K562 (cell line): ENCODE data around the gene ETHE1. TPM values are rescaled to one million over a fixed set of nuclear protein-coding genes. Genes with fewer than 3 reads are reported as not detected.

ENCODE experiments used
- BHLHE40 ChIP-seq: IDR thresholded peaks from 2 replicates; pipeline ENCODE4 v1.6.1; 2011; ENCODE audit warnings: low read length, improper control_type of control experiment
- CGGBP1 ChIP-seq: fragments of 250-450 bp; sonication (Bioruptor Pico); IDR thresholded peaks from 2 replicates; pipeline ENCODE4 v1.9.0; 2021; ENCODE audit warnings: mild to moderate bottlenecking
- FOXO4 ChIP-seq: fragments of 450-650 bp; formaldehyde crosslinking; IDR thresholded peaks from 2 replicates; pipeline ENCODE4 v1.4.0; 2020; ENCODE audit warnings: mild to moderate bottlenecking, moderate library complexity
- GTF2A2 ChIP-seq: IDR thresholded peaks from 2 replicates; pipeline ENCODE4 v1.6.1; 2016; ENCODE audit warnings: mild to moderate bottlenecking, missing genetic modification characterization, missing compliant biosample characterization
- IRF1 ChIP-seq: sonication (generic); formaldehyde crosslinking; IDR thresholded peaks from 2 replicates; pipeline ENCODE4 v1.8.0; 2022; ENCODE audit warnings: missing genetic modification reagents, mild to moderate bottlenecking, borderline replicate concordance
- LCOR ChIP-seq: sonication (generic); formaldehyde crosslinking; IDR thresholded peaks from 2 replicates; pipeline ENCODE4 v1.8.0; 2022; ENCODE audit warnings: mild to moderate bottlenecking, missing genetic modification reagents
- MBD1 ChIP-seq: fragments of 250-450 bp; sonication (Bioruptor Pico); IDR thresholded peaks from 2 replicates; pipeline ENCODE4 v1.8.0; 2022; ENCODE audit warnings: inconsistent platforms
- MYBL2 ChIP-seq, 2 experiments: fragments of 450-650 bp in 1 of 2; sonication (generic) in 1 of 2; formaldehyde crosslinking in 1 of 2; IDR thresholded peaks; 2 replicates each; pipeline versions ENCODE4 v1.6.1 to v1.8.1; 2017 to 2022; ENCODE audit warnings: borderline replicate concordance in 1 of 2, inconsistent platforms in 1 of 2, low read depth in 1 of 2, mild to moderate bottlenecking in 1 of 2, missing genetic modification reagents in 1 of 2, moderate library complexity in 1 of 2
- NONO ChIP-seq, 2 experiments: fragments of 200-400 bp in 1 of 2; fragments of 450-650 bp in 1 of 2; formaldehyde crosslinking in 1 of 2; IDR thresholded peaks; 2 replicates each; pipeline ENCODE4 v1.6.1; 2017; ENCODE audit warnings: low read depth in 2 of 2, mild to moderate bottlenecking in 2 of 2, moderate library complexity in 2 of 2, low read length in 1 of 2
- RAD21 ChIP-seq, 2 experiments: fragments of 250-450 bp in 1 of 2; fragments of 450-650 bp in 1 of 2; sonication (Bioruptor Pico) in 1 of 2; formaldehyde crosslinking in 1 of 2; IDR thresholded peaks in 1 of 2; conservative IDR thresholded peaks in 1 of 2; 2 replicates each; pipeline versions ENCODE4 v1.4.0 to v1.8.0; 2020 to 2022; ENCODE audit warnings: mild to moderate bottlenecking in 2 of 2, moderate library complexity in 1 of 2
- SRF ChIP-seq, 2 experiments: fragments of 250-450, 450-650 bp in 1 of 2; sonication (Bioruptor Pico) in 1 of 2; sonication (generic) in 1 of 2; formaldehyde crosslinking; IDR thresholded peaks; 2 replicates each; pipeline versions ENCODE4 v1.5.0 to v1.5.1; 2020 to 2022; ENCODE audit warnings: mild to moderate bottlenecking in 1 of 2, missing genetic modification reagents in 1 of 2
- SUPT5H ChIP-seq: fragments of 450-650 bp; IDR thresholded peaks from 2 replicates; pipeline ENCODE4 v1.6.1; 2016
- TFAP4 ChIP-seq: sonication (generic); formaldehyde crosslinking; IDR thresholded peaks from 2 replicates; pipeline ENCODE4 v1.8.0; 2022; ENCODE audit warnings: missing genetic modification reagents, mild to moderate bottlenecking, moderate library complexity, borderline replicate concordance
- ZBTB26 ChIP-seq: fragments of 450-650 bp; formaldehyde crosslinking; IDR thresholded peaks from 2 replicates; pipeline ENCODE4 v1.4.0; 2022; ENCODE audit warnings: missing genetic modification characterization
- ZNF449 ChIP-seq: fragments of 250-450 bp; sonication (Bioruptor Pico); IDR thresholded peaks from 2 replicates; pipeline ENCODE4 v1.8.0; 2022; ENCODE audit warnings: moderate library complexity, mild to moderate bottlenecking, inconsistent platforms
- ZNF57 ChIP-seq: fragments of 450-650 bp; formaldehyde crosslinking; IDR thresholded peaks from 2 replicates; pipeline ENCODE4 v1.4.0; 2020; ENCODE audit warnings: mild to moderate bottlenecking, moderate library complexity
- ZNF668 ChIP-seq: fragments of 250-450 bp; sonication (Bioruptor Pico); IDR thresholded peaks from 2 replicates; pipeline ENCODE4 v1.8.0; 2022; ENCODE audit warnings: mild to moderate bottlenecking, inconsistent platforms
- polyA plus RNA-seq, 8 experiments: library from polyadenylated mRNA; depleted of rRNA in 4 of 8; stranded (reverse) in 5 of 8; unstranded in 3 of 8; fragments of >200 nt; fragmentation: Nextera tagmentation in 2 of 8; fragmentation: Illumina TruSeq in 1 of 8; extraction: Ambion mirVana in 2 of 8; extraction: Trizol in 1 of 8; gene quantifications; 2 replicates each; pipeline versions ENCODE4 v1.2.1 to v1.2.3, GENCODE V29; 2011 to 2014; ENCODE audit warnings: inconsistent platforms in 1 of 8, missing spikeins in 1 of 8
- total RNA-seq, 7 experiments: library from RNA; depleted of rRNA in 6 of 7; stranded (reverse); fragments of >200 nt in 6 of 7; fragmentation: Illumina TruSeq in 2 of 7; extraction: Trizol in 2 of 7; gene quantifications; 2 replicates each; pipeline versions ENCODE4 v1.2.1 to v1.2.3, GENCODE V29; 2011 to 2021; ENCODE audit warnings: low replicate concordance in 1 of 7

ETHE1 gene
- total and polyA plus RNA-seq, 9 of the 15 experiments (the other 6 are each of a cell fraction or from before 2014, with no cell fraction given): 2.9 to 21.0 (median 10.2) TPM

- TF ChIP-seq ZNF57 (CRISPR knock-in tag) (no peak), GTF2A2 (tag) (no peak), CGGBP1 (no peak), SRF (CRISPR knock-in tag; IDR thresholded peaks at IDR 0.05) (0 out of 4 replicates have a peak, but pooled peaks of 1 of the 2 experiments have one; percentile 24), ZBTB26 (CRISPR knock-in tag) (no peak), MYBL2 (IDR thresholded peaks at IDR 0.05; ENCODE audit: low read depth) (no peak), MYBL2 (CRISPR knock-in tag; IDR thresholded peaks at IDR 0.05; ENCODE audit: borderline replicate concordance) (no peak), ZNF449 (CRISPR knock-in tag) (no peak), SUPT5H (peak; percentile 68; the same call in 1 of the 2 replicates), MBD1 (CRISPR knock-in tag) (no peak), ZNF668 (no peak), IRF1 (CRISPR knock-in tag) (no peak), TFAP4 (CRISPR knock-in tag) (peak; percentile 46; the same call in 1 of the 2 replicates), BHLHE40 (no peak), NONO (IDR thresholded peaks at IDR 0.05; ENCODE audit: low read depth in 2 of 2, low read length in 1 of 2) (no peak), RAD21 (CRISPR knock-in tag; conservative IDR thresholded peaks at IDR 0.05 in 1 of 2, IDR thresholded peaks at IDR 0.05 in 1 of 2) (no peak), FOXO4 (CRISPR knock-in tag) (0 out of 2 replicates have a peak, but pooled peaks have one; percentile 37), LCOR (CRISPR knock-in tag) (peak; percentile 58; the same call in 1 of the 2 replicates)
Measured at GRCh38 chr19:43503501-43504425, 23.2 kb downstream of the ETHE1 start (continued).
